GM12878 (cell line): Measurements from ENCODE around the gene CSTF1. TPM values are rescaled to one million over a fixed set of nuclear protein-coding genes. Genes with fewer than 3 reads are reported as not detected.

ENCODE experiments used
- ATAC-seq: fragments of 200-7000 bp; cut with Tn5 transposase; 3 replicates; pipeline ENCODE4 v1.9.1; 2020; ENCODE audit warnings: mild to moderate bottlenecking, moderate library complexity
- BruUV-seq: library from RNA; stranded (reverse); fragments of 400-500 nt; replicated peaks from 2 replicates; lab custom pipeline; 2021; lab: Mats Ljungman, UMichigan
- CTCF ChIA-PET: fragments of 300-600 bp; sonication (Branson Sonifier 250); formaldehyde crosslinking; extraction: SDS; loops from one replicate; lab custom pipeline; 2021; ENCODE audit warnings: inconsistent platforms; lab: Yijun Ruan, JAX
- POLR2A ChIA-PET: fragments of 350-600 bp; formaldehyde crosslinking; extraction: SDS; loops from one replicate; lab custom pipeline; 2021; ENCODE audit warnings: inconsistent platforms; lab: Charles Lee
- RAD21 ChIA-PET: fragments of 300-600 bp; sonication (Branson Sonifier 250); formaldehyde crosslinking; loops from one replicate; lab custom pipeline; 2023; ENCODE audit warnings: antibody characterized with exemption; ENCODE audit not compliant: unreplicated experiment; lab: Charles Lee
- SMC1A ChIA-PET: fragments of 300-600 bp; sonication (Branson Sonifier 250); formaldehyde crosslinking; loops from one replicate; lab custom pipeline; 2023; ENCODE audit not compliant: unreplicated experiment, uncharacterized antibody; lab: Charles Lee
- DNase-seq: peaks from one replicate; pipeline ENCODE4 v3.0.0-alpha.2; 2011; ENCODE audit warnings: low read depth, low spot score
- FAIRE-seq: peaks from 3 replicates; lab custom pipeline; 2011; peaks lifted over from hg19 to GRCh38; lab: Jason Lieb, UNC
- H2AFZ ChIP-seq: 2 replicates; pipeline ENCODE4 v1.6.0; 2011; ENCODE audit warnings: low read depth, low read length, control low read depth; ENCODE audit not compliant: control insufficient read depth
- H3K27ac ChIP-seq: 2 replicates; pipeline ENCODE4 v1.5.1; 2011; ENCODE audit warnings: control low read depth; ENCODE audit not compliant: control insufficient read depth, insufficient read depth
- H3K27me3 ChIP-seq, 2 experiments: replicated peaks in 1 of 2; 2 replicates each; pipeline versions ENCODE4 v1.6.0 to v1.6.1; 2011; ENCODE audit warnings: low read length in 1 of 2; ENCODE audit not compliant: control insufficient read depth in 2 of 2, insufficient read depth in 2 of 2
- H3K36me3 ChIP-seq, 2 experiments: 2 replicates each; pipeline ENCODE4 v1.5.1; 2011; ENCODE audit warnings: low read length in 1 of 2; ENCODE audit not compliant: control insufficient read depth in 2 of 2, insufficient read depth in 2 of 2
- H3K4me1 ChIP-seq: 2 replicates; pipeline ENCODE4 v1.6.1; 2011; ENCODE audit warnings: mild to moderate bottlenecking, low read length, moderate library complexity, mixed read lengths; ENCODE audit not compliant: control insufficient read depth, insufficient read depth
- H3K4me2 ChIP-seq: 2 replicates; pipeline ENCODE4 v1.6.0; 2011; ENCODE audit warnings: control low read depth; ENCODE audit not compliant: control insufficient read depth, insufficient read depth
- H3K4me3 ChIP-seq: fragments of 200-600 bp; sonication (generic); 2 replicates; pipeline ENCODE4 v1.5.1; 2016
- H3K79me2 ChIP-seq: 2 replicates; pipeline ENCODE4 v1.6.0; 2011; ENCODE audit warnings: low read length; ENCODE audit not compliant: control insufficient read depth, insufficient read depth
- H3K9ac ChIP-seq: 2 replicates; pipeline ENCODE4 v1.8.0; 2011; ENCODE audit warnings: low read length, control low read depth, mixed read lengths; ENCODE audit not compliant: control insufficient read depth, insufficient read depth
- H3K9me3 ChIP-seq: replicated peaks from 3 replicates; pipeline ENCODE4 v1.5.1; 2011; ENCODE audit warnings: mild to moderate bottlenecking, low read length; ENCODE audit not compliant: control insufficient read depth, insufficient read depth
- H4K20me1 ChIP-seq: 2 replicates; pipeline ENCODE4 v1.6.0; 2011; ENCODE audit not compliant: control insufficient read depth, insufficient read depth
- BCL11A ChIP-seq: IDR thresholded peaks from 2 replicates; pipeline ENCODE4 v1.6.1; 2011; ENCODE audit warnings: low read depth, low read length
- CHD2 ChIP-seq: IDR thresholded peaks from 2 replicates; pipeline ENCODE4 v1.6.1; 2011; ENCODE audit warnings: low read depth, low read length, improper control_type of control experiment, borderline replicate concordance
- EZH2 ChIP-seq: IDR thresholded peaks from 2 replicates; pipeline ENCODE4 v1.6.1; 2012; ENCODE audit warnings: low read depth, mild to moderate bottlenecking, control low read depth, inconsistent platforms, low read length, borderline replicate concordance; ENCODE audit not compliant: control insufficient read depth
- KLF5 ChIP-seq: fragments of 450-650 bp; IDR thresholded peaks from 2 replicates; pipeline ENCODE4 v1.6.1; 2014; ENCODE audit warnings: mild to moderate bottlenecking; ENCODE audit not compliant: partially characterized antibody
- MYC ChIP-seq: IDR thresholded peaks from 2 replicates; pipeline ENCODE4 v1.6.1; 2011; ENCODE audit warnings: mild to moderate bottlenecking, low read length, moderate library complexity, inconsistent platforms; ENCODE audit not compliant: insufficient read depth, insufficient replicate concordance, insufficient read length, severe bottlenecking
- NR2C1 ChIP-seq: fragments of 450-650 bp; IDR thresholded peaks from 2 replicates; pipeline ENCODE4 v1.6.1; 2017; ENCODE audit warnings: antibody characterized with exemption, mild to moderate bottlenecking, moderate library complexity
- POLR2A ChIP-seq: IDR thresholded peaks from 2 replicates; pipeline ENCODE4 v1.6.1; 2011; ENCODE audit warnings: low read depth, mild to moderate bottlenecking, low read length
- ZNF217 ChIP-seq: fragments of 450-650 bp; IDR thresholded peaks from 2 replicates; pipeline ENCODE4 v1.6.1; 2017; ENCODE audit warnings: antibody characterized with exemption, mild to moderate bottlenecking
- WGBS: methylation state at CpG from one replicate; pipeline ENCODE4 v1.1.6; 2016; ENCODE audit warnings: low lambda C conversion rate; ENCODE audit not compliant: insufficient replicate concordance, insufficient coverage; ENCODE audit errors: missing lambda C conversion rate; 5-methylcytosine and 5-hydroxymethylcytosine counted together
- in situ Hi-C: fragments of 300-500 bp; cut with MboI; formaldehyde crosslinking; loops from 9 replicates; pipeline ENCODE4 v1.14.3; 2018; ENCODE audit warnings: mixed read lengths
- intact Hi-C: fragments of 100-400 bp; cut with micrococcal nuclease; formaldehyde crosslinking; loops from one replicate; pipeline ENCODE4 v1.14.2; 2022; ENCODE audit not compliant: unreplicated experiment
- polyA plus RNA-seq, 11 experiments: library from polyadenylated mRNA; depleted of rRNA in 4 of 11; unstranded in 6 of 11; stranded (reverse) in 5 of 11; fragments of >200 nt; fragmentation: Nextera tagmentation in 4 of 11; fragmentation: Illumina TruSeq in 1 of 11; extraction: Ambion mirVana in 4 of 11; extraction: Trizol in 1 of 11; gene quantifications; 1 replicate in 1 of 11; 2 replicates in 10 of 11; pipeline versions ENCODE4 v1.2.1 to v1.2.3, GENCODE V29; 2011 to 2016; ENCODE audit warnings: inconsistent platforms in 2 of 11, missing spikeins in 2 of 11, low read depth in 1 of 11
- total RNA-seq, 4 experiments: library from RNA; depleted of rRNA in 3 of 4; stranded (reverse); fragments of >200 nt in 3 of 4; fragmentation: Illumina TruSeq in 1 of 4; extraction: Trizol in 1 of 4; gene quantifications; 2 replicates each; pipeline versions ENCODE4 v1.2.1 to v1.2.3, GENCODE V29; 2013 to 2021
- TF ChIP-seq, protein P1 (sequence below): fragments of 450-650 bp; IDR thresholded peaks from 2 replicates; pipeline ENCODE4 v1.6.1; 2016; ENCODE audit warnings: mild to moderate bottlenecking, moderate library complexity, borderline replicate concordance
- TF ChIP-seq, protein P2 (sequence below): fragments of 450-650 bp; IDR thresholded peaks from 2 replicates; pipeline ENCODE4 v1.6.1; 2016; ENCODE audit warnings: mild to moderate bottlenecking
- TF ChIP-seq, protein P3 (sequence below): fragments of 450-650 bp; IDR thresholded peaks from 2 replicates; pipeline ENCODE4 v1.6.1; 2017; ENCODE audit warnings: mild to moderate bottlenecking, moderate library complexity

The CSTF1 gene
- total and polyA plus RNA-seq, 10 of the 15 experiments (the other 5 are each of a cell fraction or from before 2014, with no cell fraction given), result 41.8 to 89.1 (median 50.1) TPM

DNA sequence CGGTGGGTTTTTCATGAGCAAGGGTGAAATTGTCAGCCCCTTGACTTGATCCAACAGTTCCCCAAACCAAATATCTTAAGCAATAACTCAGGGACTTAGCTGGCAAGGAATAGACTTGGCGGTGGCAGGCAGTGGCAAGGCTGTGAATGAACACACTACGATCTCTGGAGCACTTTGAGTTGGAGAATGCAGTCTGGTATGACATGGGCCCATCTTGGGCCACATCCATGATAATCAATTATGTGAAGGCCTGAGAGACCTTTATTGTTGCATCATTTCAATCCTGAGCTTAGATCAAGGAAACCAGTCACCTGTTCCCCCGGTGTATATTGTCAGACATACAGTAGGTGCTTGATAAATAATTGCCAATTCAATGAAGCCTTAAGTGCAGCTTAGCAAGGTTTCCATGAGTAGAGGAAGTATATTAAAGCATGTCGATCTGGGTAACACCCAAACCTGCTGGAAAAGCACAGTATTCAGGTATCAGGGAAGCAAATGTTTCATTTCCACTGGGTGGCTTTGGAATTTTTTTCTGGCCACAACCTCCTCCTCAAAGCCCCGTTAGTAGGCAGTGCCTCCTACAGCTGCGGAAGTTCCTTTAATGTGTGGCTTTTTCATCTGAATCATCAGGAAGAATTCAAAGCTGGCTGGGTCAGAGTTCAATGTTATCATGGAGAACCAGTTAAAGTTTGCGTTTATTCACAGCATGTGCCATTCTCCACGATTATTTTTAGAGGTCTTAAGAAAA is 29.8 kb downstream of the CSTF1 start:
- Histone ChIP-seq H3K79me2 (no peaks in the 10 kb centered on the region), H3K36me3 (no peaks in the 10 kb centered on the region), H3K27ac (no peak overlapping the region), H4K20me1 (no peaks in the 10 kb centered on the region), H3K9ac (no peak overlapping the region), H2AFZ (no peak overlapping the region), H3K4me1 (peaks cover 4% of the 10 kb centered on the region), H3K4me3 (no peak overlapping the region), H3K9me3 (no peaks in the 10 kb centered on the region), H3K27me3 (no peaks in the 10 kb centered on the region), H3K4me2 (no peak overlapping the region)
- ChIA-PET POLR2A (no interaction called here), CTCF (interaction anchor here (1.9 kb wide), 1 partner anchor 32 kb away, joined by 5 read pairs; no protein-coding TSS in a partner anchor), RAD21 (interaction anchor here (1.6 kb wide), 1 partner anchor 23 kb away, joined by 3 read pairs; no protein-coding TSS in a partner anchor), SMC1A (interaction anchor here (1.0 to 1.8 kb wide), 3 partner anchors 10 to 41 kb away, joined by 5 to 6 read pairs (median 5); partner anchors contain the start of gene CASS4)
- intact Hi-C loops, result no loop called here
- FAIRE-seq (no peak), ATAC-seq (no peak), DNase-seq (no peak)
- in situ Hi-C loops, result no loop called here
- BruUV-seq, result no TSS peak
- 45% methylated on average over 9 of the region's 9 CpGs for WGBS
- TF ChIP-seq BCL11A (no peak), ZNF217 (no peak), CHD2 (no peak), EZH2 (no peak), NR2C1 (no peak), POLR2A (no peak), MYC (no peak), KLF5 (no peak)
- TF ChIP-seq, protein P1, sequence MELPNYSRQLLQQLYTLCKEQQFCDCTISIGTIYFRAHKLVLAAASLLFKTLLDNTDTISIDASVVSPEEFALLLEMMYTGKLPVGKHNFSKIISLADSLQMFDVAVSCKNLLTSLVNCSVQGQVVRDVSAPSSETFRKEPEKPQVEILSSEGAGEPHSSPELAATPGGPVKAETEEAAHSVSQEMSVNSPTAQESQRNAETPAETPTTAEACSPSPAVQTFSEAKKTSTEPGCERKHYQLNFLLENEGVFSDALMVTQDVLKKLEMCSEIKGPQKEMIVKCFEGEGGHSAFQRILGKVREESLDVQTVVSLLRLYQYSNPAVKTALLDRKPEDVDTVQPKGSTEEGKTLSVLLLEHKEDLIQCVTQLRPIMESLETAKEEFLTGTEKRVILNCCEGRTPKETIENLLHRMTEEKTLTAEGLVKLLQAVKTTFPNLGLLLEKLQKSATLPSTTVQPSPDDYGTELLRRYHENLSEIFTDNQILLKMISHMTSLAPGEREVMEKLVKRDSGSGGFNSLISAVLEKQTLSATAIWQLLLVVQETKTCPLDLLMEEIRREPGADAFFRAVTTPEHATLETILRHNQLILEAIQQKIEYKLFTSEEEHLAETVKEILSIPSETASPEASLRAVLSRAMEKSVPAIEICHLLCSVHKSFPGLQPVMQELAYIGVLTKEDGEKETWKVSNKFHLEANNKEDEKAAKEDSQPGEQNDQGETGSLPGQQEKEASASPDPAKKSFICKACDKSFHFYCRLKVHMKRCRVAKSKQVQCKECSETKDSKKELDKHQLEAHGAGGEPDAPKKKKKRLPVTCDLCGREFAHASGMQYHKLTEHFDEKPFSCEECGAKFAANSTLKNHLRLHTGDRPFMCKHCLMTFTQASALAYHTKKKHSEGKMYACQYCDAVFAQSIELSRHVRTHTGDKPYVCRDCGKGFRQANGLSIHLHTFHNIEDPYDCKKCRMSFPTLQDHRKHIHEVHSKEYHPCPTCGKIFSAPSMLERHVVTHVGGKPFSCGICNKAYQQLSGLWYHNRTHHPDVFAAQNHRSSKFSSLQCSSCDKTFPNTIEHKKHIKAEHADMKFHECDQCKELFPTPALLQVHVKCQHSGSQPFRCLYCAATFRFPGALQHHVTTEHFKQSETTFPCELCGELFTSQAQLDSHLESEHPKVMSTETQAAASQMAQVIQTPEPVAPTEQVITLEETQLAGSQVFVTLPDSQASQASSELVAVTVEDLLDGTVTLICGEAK, result no peak
- TF ChIP-seq, protein P2, sequence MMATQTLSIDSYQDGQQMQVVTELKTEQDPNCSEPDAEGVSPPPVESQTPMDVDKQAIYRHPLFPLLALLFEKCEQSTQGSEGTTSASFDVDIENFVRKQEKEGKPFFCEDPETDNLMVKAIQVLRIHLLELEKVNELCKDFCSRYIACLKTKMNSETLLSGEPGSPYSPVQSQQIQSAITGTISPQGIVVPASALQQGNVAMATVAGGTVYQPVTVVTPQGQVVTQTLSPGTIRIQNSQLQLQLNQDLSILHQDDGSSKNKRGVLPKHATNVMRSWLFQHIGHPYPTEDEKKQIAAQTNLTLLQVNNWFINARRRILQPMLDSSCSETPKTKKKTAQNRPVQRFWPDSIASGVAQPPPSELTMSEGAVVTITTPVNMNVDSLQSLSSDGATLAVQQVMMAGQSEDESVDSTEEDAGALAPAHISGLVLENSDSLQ, result no peak
- TF ChIP-seq, protein P3, sequence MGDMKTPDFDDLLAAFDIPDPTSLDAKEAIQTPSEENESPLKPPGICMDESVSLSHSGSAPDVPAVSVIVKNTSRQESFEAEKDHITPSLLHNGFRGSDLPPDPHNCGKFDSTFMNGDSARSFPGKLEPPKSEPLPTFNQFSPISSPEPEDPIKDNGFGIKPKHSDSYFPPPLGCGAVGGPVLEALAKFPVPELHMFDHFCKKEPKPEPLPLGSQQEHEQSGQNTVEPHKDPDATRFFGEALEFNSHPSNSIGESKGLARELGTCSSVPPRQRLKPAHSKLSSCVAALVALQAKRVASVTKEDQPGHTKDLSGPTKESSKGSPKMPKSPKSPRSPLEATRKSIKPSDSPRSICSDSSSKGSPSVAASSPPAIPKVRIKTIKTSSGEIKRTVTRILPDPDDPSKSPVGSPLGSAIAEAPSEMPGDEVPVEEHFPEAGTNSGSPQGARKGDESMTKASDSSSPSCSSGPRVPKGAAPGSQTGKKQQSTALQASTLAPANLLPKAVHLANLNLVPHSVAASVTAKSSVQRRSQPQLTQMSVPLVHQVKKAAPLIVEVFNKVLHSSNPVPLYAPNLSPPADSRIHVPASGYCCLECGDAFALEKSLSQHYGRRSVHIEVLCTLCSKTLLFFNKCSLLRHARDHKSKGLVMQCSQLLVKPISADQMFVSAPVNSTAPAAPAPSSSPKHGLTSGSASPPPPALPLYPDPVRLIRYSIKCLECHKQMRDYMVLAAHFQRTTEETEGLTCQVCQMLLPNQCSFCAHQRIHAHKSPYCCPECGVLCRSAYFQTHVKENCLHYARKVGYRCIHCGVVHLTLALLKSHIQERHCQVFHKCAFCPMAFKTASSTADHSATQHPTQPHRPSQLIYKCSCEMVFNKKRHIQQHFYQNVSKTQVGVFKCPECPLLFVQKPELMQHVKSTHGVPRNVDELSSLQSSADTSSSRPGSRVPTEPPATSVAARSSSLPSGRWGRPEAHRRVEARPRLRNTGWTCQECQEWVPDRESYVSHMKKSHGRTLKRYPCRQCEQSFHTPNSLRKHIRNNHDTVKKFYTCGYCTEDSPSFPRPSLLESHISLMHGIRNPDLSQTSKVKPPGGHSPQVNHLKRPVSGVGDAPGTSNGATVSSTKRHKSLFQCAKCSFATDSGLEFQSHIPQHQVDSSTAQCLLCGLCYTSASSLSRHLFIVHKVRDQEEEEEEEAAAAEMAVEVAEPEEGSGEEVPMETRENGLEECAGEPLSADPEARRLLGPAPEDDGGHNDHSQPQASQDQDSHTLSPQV, result no peak
